ENCODE measurements around the gene RPS16. TPM values are rescaled to one million over a fixed set of nuclear protein-coding genes. Genes with fewer than 3 reads are reported as not detected.

RPS16 gene
- total and polyA plus RNA-seq, 2 of the 13 experiments (the other 11 are each of a cell fraction or from before 2014, with no cell fraction given): 488 to 2,583 TPM

DNA sequence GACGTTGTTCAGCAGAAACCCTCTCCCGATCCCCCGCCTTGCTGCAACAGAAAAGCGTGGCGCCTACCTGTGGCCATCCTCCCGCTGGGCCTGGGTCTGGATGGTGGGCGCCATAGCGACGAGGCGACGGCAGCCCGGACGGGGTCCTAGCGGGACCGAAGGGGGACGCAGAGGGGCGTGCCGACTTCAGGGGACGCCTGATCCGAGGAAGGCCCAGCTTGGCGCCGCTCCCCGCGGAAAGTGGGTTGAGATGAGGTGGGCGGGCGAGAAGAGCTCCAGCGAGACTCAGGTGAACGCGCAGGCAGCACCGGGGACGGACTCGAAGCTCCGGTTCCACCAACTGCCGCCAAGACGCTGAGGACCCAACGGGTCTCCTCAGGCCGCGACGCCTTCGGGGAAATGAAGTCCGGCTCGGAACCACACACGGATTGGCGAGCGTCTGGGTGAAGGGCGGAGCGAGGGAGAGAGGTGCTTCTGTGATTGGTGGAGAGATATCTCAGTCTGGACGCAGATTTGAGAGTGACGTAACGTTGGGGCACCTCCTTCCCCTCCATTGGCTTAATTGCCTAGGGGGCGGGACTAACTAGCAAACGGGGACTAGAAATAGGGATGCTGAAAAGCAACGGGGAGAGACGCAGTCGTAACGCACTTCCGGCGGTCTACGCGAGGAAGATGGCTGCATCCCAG lies 44.9 kb downstream of the RPS16 start, which contains the start of the genes MED29 and PAF1 (continued):
- TF ChIP-seq ZNF383 (CRISPR knock-in tag; IDR thresholded peaks at IDR 0.05; ENCODE audit: borderline replicate concordance) (peak; percentile 78; the same call in 1 of the 2 replicates), ZNF496 (CRISPR knock-in tag; IDR thresholded peaks at IDR 0.05; ENCODE audit: insufficient replicate concordance) (no peak), ZNF234 (CRISPR knock-in tag; conservative IDR thresholded peaks at IDR 0.05) (no peak), TCF7L2 (IDR thresholded peaks at IDR 0.05; ENCODE audit: low read depth, low read length) (no peak), HNRNPLL (IDR thresholded peaks at IDR 0.05; ENCODE audit: low read depth, low read length, poor library complexity, severe bottlenecking) (no peak), TOPORS (CRISPR knock-in tag; IDR thresholded peaks at IDR 0.05) (0 out of 2 replicates have a peak, but pooled peaks have one; percentile 22), ZNF326 (CRISPR knock-in tag; IDR thresholded peaks at IDR 0.05; ENCODE audit: borderline replicate concordance) (no peak), ZFP36L2 (CRISPR knock-in tag; IDR thresholded peaks at IDR 0.05) (no peak), KDM5A (IDR thresholded peaks at IDR 0.05; ENCODE audit: borderline replicate concordance, low read length) (peak; percentile 80; the same call in 1 of the 2 replicates), ZNF432 (CRISPR knock-in tag; IDR thresholded peaks at IDR 0.05; ENCODE audit: borderline replicate concordance) (no peak), HMG20B (CRISPR knock-in tag; conservative IDR thresholded peaks at IDR 0.05) (no peak), BRCA1 (CRISPR knock-in tag; IDR thresholded peaks at IDR 0.05) (peak; percentile 63; the same call in 1 of the 2 replicates), ZBTB1 (CRISPR knock-in tag; IDR thresholded peaks at IDR 0.05; ENCODE audit: borderline replicate concordance) (no peak), IRX3 (CRISPR knock-in tag; IDR thresholded peaks at IDR 0.05; ENCODE audit: borderline replicate concordance, low read depth) (no peak), ZSCAN29 (CRISPR knock-in tag; conservative IDR thresholded peaks at IDR 0.05) (peak; percentile 82), STAG1 (CRISPR knock-in tag; IDR thresholded peaks at IDR 0.05) (0 out of 2 replicates have a peak, but pooled peaks have one; percentile 8), NFE2 (CRISPR knock-in tag; IDR thresholded peaks at IDR 0.05) (no peak), FIP1L1 (IDR thresholded peaks at IDR 0.05; ENCODE audit: borderline replicate concordance, insufficient read depth, low read depth, low read length) (no peak), MTA1 (CRISPR knock-in tag; IDR thresholded peaks at IDR 0.05; ENCODE audit: borderline replicate concordance) (peak; percentile 90; the same call in 1 of the 2 replicates), TIGD3 (CRISPR knock-in tag; IDR thresholded peaks at IDR 0.05; ENCODE audit: borderline replicate concordance) (no peak)
- TF ChIP-seq, protein P1, sequence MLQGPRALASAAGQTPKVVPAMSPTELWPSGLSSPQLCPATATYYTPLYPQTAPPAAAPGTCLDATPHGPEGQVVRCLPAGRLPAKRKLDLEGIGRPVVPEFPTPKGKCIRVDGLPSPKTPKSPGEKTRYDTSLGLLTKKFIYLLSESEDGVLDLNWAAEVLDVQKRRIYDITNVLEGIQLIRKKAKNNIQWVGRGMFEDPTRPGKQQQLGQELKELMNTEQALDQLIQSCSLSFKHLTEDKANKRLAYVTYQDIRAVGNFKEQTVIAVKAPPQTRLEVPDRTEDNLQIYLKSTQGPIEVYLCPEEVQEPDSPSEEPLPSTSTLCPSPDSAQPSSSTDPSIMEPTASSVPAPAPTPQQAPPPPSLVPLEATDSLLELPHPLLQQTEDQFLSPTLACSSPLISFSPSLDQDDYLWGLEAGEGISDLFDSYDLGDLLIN (CRISPR knock-in tag; IDR thresholded peaks at IDR 0.05; ENCODE audit: borderline replicate concordance): no peak
- TF ChIP-seq, protein P2, sequence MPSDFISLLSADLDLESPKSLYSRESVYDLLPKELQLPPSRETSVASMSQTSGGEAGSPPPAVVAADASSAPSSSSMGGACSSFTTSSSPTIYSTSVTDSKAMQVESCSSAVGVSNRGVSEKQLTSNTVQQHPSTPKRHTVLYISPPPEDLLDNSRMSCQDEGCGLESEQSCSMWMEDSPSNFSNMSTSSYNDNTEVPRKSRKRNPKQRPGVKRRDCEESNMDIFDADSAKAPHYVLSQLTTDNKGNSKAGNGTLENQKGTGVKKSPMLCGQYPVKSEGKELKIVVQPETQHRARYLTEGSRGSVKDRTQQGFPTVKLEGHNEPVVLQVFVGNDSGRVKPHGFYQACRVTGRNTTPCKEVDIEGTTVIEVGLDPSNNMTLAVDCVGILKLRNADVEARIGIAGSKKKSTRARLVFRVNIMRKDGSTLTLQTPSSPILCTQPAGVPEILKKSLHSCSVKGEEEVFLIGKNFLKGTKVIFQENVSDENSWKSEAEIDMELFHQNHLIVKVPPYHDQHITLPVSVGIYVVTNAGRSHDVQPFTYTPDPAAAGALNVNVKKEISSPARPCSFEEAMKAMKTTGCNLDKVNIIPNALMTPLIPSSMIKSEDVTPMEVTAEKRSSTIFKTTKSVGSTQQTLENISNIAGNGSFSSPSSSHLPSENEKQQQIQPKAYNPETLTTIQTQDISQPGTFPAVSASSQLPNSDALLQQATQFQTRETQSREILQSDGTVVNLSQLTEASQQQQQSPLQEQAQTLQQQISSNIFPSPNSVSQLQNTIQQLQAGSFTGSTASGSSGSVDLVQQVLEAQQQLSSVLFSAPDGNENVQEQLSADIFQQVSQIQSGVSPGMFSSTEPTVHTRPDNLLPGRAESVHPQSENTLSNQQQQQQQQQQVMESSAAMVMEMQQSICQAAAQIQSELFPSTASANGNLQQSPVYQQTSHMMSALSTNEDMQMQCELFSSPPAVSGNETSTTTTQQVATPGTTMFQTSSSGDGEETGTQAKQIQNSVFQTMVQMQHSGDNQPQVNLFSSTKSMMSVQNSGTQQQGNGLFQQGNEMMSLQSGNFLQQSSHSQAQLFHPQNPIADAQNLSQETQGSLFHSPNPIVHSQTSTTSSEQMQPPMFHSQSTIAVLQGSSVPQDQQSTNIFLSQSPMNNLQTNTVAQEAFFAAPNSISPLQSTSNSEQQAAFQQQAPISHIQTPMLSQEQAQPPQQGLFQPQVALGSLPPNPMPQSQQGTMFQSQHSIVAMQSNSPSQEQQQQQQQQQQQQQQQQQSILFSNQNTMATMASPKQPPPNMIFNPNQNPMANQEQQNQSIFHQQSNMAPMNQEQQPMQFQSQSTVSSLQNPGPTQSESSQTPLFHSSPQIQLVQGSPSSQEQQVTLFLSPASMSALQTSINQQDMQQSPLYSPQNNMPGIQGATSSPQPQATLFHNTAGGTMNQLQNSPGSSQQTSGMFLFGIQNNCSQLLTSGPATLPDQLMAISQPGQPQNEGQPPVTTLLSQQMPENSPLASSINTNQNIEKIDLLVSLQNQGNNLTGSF (CRISPR knock-in tag; IDR thresholded peaks at IDR 0.05): no peak

All from HepG2 (cell line).